ENCODE measurements around the gene PGM3. TPM values are rescaled to one million over a fixed set of nuclear protein-coding genes. Genes with fewer than 3 reads are reported as not detected.

The PGM3 gene
- total RNA-seq, 1 experiment from 2014 or later, result 17.0 TPM

DNA sequence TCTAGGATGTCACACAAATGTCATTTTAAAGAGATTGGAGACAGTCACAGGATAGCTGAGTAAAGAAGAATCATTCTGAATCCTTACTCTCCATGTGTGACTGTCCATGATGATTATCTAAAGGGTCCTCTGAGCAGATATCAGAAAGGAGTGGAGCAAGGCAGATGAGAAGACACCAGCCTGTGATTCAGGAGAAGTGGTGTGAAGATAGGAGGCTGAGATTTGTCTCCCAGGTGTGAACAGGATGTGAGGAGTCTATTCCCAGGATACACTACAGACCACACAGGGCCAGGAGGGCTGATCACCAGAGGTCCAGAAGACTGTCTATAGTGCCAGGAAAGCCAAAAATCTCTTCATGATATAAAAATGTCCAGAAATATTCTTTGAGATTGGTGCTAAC lies 27.1 kb upstream of the PGM3 start:
- Histone ChIP-seq H3K27me3 (ENCODE audit: low read length) (no peaks in the 10 kb centered on the region), H3K27ac (ENCODE audit: low read length) (no peak overlapping the region), H3K79me2 (ENCODE audit: low read length) (no peaks in the 10 kb centered on the region), H3K9me3 (ENCODE audit: low read length) (no peaks in the 10 kb centered on the region), H3K4me1 (ENCODE audit: insufficient read depth, low read length) (no peaks in the 10 kb centered on the region), H3F3A (ENCODE audit: low read length, unreplicated experiment) (no peaks in the 10 kb centered on the region), H4K20me1 (ENCODE audit: low read length) (no peaks in the 10 kb centered on the region), H3K9ac (ENCODE audit: low read length) (no peak overlapping the region), H3K9me2 (replicated peaks; ENCODE audit: low read length) (no peaks in the 10 kb centered on the region), H2AFZ (ENCODE audit: low read length) (no peak overlapping the region), H3K4me2 (ENCODE audit: low read length) (no peak overlapping the region), H3K4me3 (ENCODE audit: low read length) (no peak overlapping the region), H3K36me3 (ENCODE audit: low read depth, low read length) (peaks cover 20% of the 10 kb centered on the region)
- POLR2A ChIA-PET (ENCODE audit: unreplicated experiment), result no interaction called here
- no peak for ATAC-seq
- CTCF ChIA-PET, result interaction anchor here (1.0 kb wide), 1 partner anchor 155 kb away, joined by 5 read pairs; the partner anchor contains the start of gene UBE3D
- BruUV-seq (replicated peaks), result no TSS peak
- TF ChIP-seq, protein P1, sequence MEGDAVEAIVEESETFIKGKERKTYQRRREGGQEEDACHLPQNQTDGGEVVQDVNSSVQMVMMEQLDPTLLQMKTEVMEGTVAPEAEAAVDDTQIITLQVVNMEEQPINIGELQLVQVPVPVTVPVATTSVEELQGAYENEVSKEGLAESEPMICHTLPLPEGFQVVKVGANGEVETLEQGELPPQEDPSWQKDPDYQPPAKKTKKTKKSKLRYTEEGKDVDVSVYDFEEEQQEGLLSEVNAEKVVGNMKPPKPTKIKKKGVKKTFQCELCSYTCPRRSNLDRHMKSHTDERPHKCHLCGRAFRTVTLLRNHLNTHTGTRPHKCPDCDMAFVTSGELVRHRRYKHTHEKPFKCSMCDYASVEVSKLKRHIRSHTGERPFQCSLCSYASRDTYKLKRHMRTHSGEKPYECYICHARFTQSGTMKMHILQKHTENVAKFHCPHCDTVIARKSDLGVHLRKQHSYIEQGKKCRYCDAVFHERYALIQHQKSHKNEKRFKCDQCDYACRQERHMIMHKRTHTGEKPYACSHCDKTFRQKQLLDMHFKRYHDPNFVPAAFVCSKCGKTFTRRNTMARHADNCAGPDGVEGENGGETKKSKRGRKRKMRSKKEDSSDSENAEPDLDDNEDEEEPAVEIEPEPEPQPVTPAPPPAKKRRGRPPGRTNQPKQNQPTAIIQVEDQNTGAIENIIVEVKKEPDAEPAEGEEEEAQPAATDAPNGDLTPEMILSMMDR (conservative IDR thresholded peaks at IDR 0.05; ENCODE audit: low read depth, low read length), result no peak
- TF ChIP-seq EZH2 (IDR thresholded peaks at IDR 0.05; ENCODE audit: low read length, unreplicated experiment) (no peak), EZH2phosphoT487 (IDR thresholded peaks at IDR 0.05; ENCODE audit: borderline replicate concordance, low read length) (no peak)
- DNase-seq, result no peak
- intact Hi-C loops (cut with micrococcal nuclease), result no loop called here

DNA sequence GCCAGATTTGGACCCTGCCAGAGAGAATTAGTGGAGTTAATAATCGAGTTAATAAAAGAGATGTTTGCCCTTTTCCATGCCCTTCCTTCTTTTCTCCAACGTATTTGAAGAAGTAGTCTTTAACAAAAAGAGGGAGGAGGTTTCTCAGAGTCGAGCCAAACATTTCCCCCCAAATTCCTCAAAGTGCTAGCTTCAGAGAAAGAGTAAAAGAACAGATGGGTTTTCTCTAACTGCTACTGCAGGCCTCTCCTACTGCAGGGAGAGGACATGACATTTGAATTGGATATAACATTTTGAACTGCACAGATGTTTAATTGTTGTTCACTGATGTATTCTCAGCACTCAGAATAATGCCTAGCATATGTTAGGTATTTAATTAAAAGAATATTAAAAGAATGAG lies 25.6 kb upstream of the PGM3 start:
- POLR2A ChIA-PET (ENCODE audit: unreplicated experiment), result no interaction called here
- no peaks in the 10 kb centered on the region for H3K27me3 ChIP-seq (ENCODE audit: low read length)
- H3K79me2 ChIP-seq (ENCODE audit: low read length), result no peaks in the 10 kb centered on the region
- no peak overlapping the region for H3K4me3 ChIP-seq (ENCODE audit: low read length)
- CTCF ChIA-PET, result no interaction called here
- H3F3A ChIP-seq (ENCODE audit: low read length, unreplicated experiment), result no peaks in the 10 kb centered on the region
- H3K27ac ChIP-seq (ENCODE audit: low read length), result no peak overlapping the region
- TF ChIP-seq EZH2 (IDR thresholded peaks at IDR 0.05; ENCODE audit: low read length, unreplicated experiment), result no peak
- no peak for TF ChIP-seq EZH2phosphoT487 (IDR thresholded peaks at IDR 0.05; ENCODE audit: borderline replicate concordance, low read length)
- TF ChIP-seq, protein P1 (conservative IDR thresholded peaks at IDR 0.05; ENCODE audit: low read depth, low read length), result no peak
- H3K9me3 ChIP-seq (ENCODE audit: low read length), result no peaks in the 10 kb centered on the region
- H2AFZ ChIP-seq (ENCODE audit: low read length), result no peak overlapping the region
- H4K20me1 ChIP-seq (ENCODE audit: low read length), result no peaks in the 10 kb centered on the region
- H3K4me1 ChIP-seq (ENCODE audit: insufficient read depth, low read length), result no peaks in the 10 kb centered on the region
- no peaks in the 10 kb centered on the region for H3K9me2 ChIP-seq (replicated peaks; ENCODE audit: low read length)
- ATAC-seq (no peak), DNase-seq (no peak)
- BruUV-seq (replicated peaks), result no TSS peak
- intact Hi-C loops (cut with micrococcal nuclease), result no loop called here
- no peak overlapping the region for H3K9ac ChIP-seq (ENCODE audit: low read length)
- peaks cover 25% of the 10 kb centered on the region for H3K36me3 ChIP-seq (ENCODE audit: low read depth, low read length)
- H3K4me2 ChIP-seq (ENCODE audit: low read length), result no peak overlapping the region

DNA sequence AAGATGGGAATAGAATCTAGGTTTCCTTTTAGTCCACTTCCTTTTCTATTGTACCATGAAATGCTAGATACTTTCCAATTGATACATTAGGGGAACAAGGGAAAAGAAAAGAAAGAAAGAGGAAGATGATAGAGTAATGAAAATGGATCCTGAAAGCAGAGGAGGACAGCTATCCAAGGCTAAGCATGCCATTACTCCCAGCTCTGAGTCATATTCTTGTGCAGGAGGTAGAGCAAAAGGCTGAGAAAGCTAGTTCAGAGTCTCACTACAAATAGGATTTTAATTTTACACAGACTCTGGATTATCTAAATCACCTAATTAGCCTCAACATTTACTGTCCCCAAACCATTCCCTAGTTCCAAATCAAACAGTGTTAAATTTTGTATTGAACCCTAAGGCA lies 23.7 kb upstream of the PGM3 start:
- Histone ChIP-seq H3K4me1 (ENCODE audit: insufficient read depth, low read length) (no peaks in the 10 kb centered on the region), H3K9ac (ENCODE audit: low read length) (no peak overlapping the region), H2AFZ (ENCODE audit: low read length) (no peak overlapping the region), H3K4me3 (ENCODE audit: low read length) (no peak overlapping the region), H3K9me2 (replicated peaks; ENCODE audit: low read length) (no peaks in the 10 kb centered on the region), H3F3A (ENCODE audit: low read length, unreplicated experiment) (no peaks in the 10 kb centered on the region), H3K9me3 (ENCODE audit: low read length) (no peaks in the 10 kb centered on the region), H3K4me2 (ENCODE audit: low read length) (no peak overlapping the region), H4K20me1 (ENCODE audit: low read length) (no peaks in the 10 kb centered on the region), H3K79me2 (ENCODE audit: low read length) (no peaks in the 10 kb centered on the region), H3K36me3 (ENCODE audit: low read depth, low read length) (peaks cover 26% of the 10 kb centered on the region), H3K27me3 (ENCODE audit: low read length) (no peaks in the 10 kb centered on the region), H3K27ac (ENCODE audit: low read length) (no peak overlapping the region)
- ATAC-seq (no peak), DNase-seq (no peak)
- no TSS peak for BruUV-seq (replicated peaks)
- no peak for TF ChIP-seq EZH2phosphoT487 (IDR thresholded peaks at IDR 0.05; ENCODE audit: borderline replicate concordance, low read length)
- TF ChIP-seq, protein P1 (conservative IDR thresholded peaks at IDR 0.05; ENCODE audit: low read depth, low read length), result no peak
- no peak for TF ChIP-seq EZH2 (IDR thresholded peaks at IDR 0.05; ENCODE audit: low read length, unreplicated experiment)
- POLR2A ChIA-PET (ENCODE audit: unreplicated experiment), result no interaction called here
- CTCF ChIA-PET, result interaction anchor here (2.6 kb wide), 1 partner anchor 150 kb away, joined by 25 read pairs; the partner anchor contains the start of genes DOP1A and UBE3D
- intact Hi-C loops (cut with micrococcal nuclease), result no loop called here
